Gastroesophageal sphincter (tissue), 4 donors: Measurements from ENCODE around the gene SMLR1. TPM values are rescaled to one million over a fixed set of nuclear protein-coding genes. Genes with fewer than 3 reads are reported as not detected.

ENCODE experiments used
- ATAC-seq: fragments of 150-250 bp; one replicate; pipeline ENCODE4 v1.9.1; 2016; ENCODE audit warnings: mild to moderate bottlenecking, moderate library complexity
- H3K27ac ChIP-seq, 4 donors: fragments of 200-600 bp; sonication (generic) in 3 of 4; 1 replicate in 3 of 4; 2 replicates in 1 of 4; pipeline ENCODE4 v1.5.1; 2016 to 2019
- H3K27me3 ChIP-seq: fragments of 200-600 bp; sonication (generic); one replicate; pipeline ENCODE4 v1.5.1; 2019
- H3K36me3 ChIP-seq, 2 donors: fragments of 200-600 bp; sonication (generic); one replicate each; pipeline ENCODE4 v1.5.1; 2019; ENCODE audit warnings: control low read depth in 1 of 2
- H3K4me1 ChIP-seq, 3 donors: fragments of 200-600 bp; sonication (generic); 1 replicate in 2 of 3; 2 replicates in 1 of 3; pipeline ENCODE4 v1.5.1; 2016 to 2019; ENCODE audit warnings: control low read depth in 2 of 3
- H3K4me3 ChIP-seq, 2 donors: fragments of 200-600 bp; sonication (generic); one replicate each; pipeline ENCODE4 v1.5.1; 2019; ENCODE audit warnings: mild to moderate bottlenecking in 1 of 2, moderate library complexity in 1 of 2
- H3K9me3 ChIP-seq, 3 donors: fragments of 200-600 bp; sonication (generic); one replicate each; pipeline ENCODE4 v1.5.1; 2017 to 2019; ENCODE audit warnings: control low read depth in 2 of 3
- CTCF ChIP-seq, 4 experiments: fragments of 200-600 bp in 2 of 4; fragments of 450-650 bp in 2 of 4; sonication (generic) in 1 of 4; IDR thresholded peaks; one replicate each; pipeline ENCODE4 v1.5.1; 2017 to 2019; ENCODE audit warnings: antibody characterized with exemption in 4 of 4, mild to moderate bottlenecking in 2 of 4, moderate library complexity in 2 of 4
- EP300 ChIP-seq: sonication (generic); formaldehyde crosslinking; IDR thresholded peaks from one replicate; pipeline ENCODE4 v1.6.1; 2017; ENCODE audit warnings: antibody characterized with exemption, mild to moderate bottlenecking
- POLR2A ChIP-seq, 2 donors: fragments of 450-650 bp; IDR thresholded peaks; one replicate each; pipeline ENCODE4 v1.6.1; 2017; ENCODE audit warnings: antibody characterized with exemption in 2 of 2, mild to moderate bottlenecking in 2 of 2, moderate library complexity in 1 of 2
- POLR2AphosphoS5 ChIP-seq: sonication (generic); formaldehyde crosslinking; IDR thresholded peaks from one replicate; pipeline ENCODE4 v1.6.1; 2017; ENCODE audit warnings: antibody characterized with exemption
- WGBS, 2 donors: methylation state at CpG; one replicate each; pipeline ENCODE4 v1.1.5; 2018; ENCODE audit warnings: low coverage in 1 of 2; 5-methylcytosine and 5-hydroxymethylcytosine counted together
- total RNA-seq, 4 donors: library from RNA; depleted of rRNA; stranded (reverse); fragments of >200 nt; gene quantifications; one replicate each; pipeline ENCODE4 v1.1.0, GENCODE V29; 2016

Gene SMLR1
- total RNA-seq, 4 donors from 2014 or later, result not detected

GRCh38 chr6:130851026-130851425, 23.8 kb downstream of the SMLR1 start:
- 80% methylated on average over 1 of the region's 1 CpG; no CpG with 5 or more reads in 1 of the 2 donors for WGBS, 2 donors
- ATAC-seq, result no peak
- no peaks in the 10 kb centered on the region for H3K9me3 ChIP-seq
- H3K4me1 ChIP-seq, result peaks cover 0 to 8% (median 0%) of the 10 kb centered on the region in 3 donors
- H3K36me3 ChIP-seq, result peaks cover 0 to 30% of the 10 kb centered on the region in 2 donors
- no peak overlapping the region for H3K4me3 ChIP-seq
- H3K27ac ChIP-seq, result no peak overlapping the region
- TF ChIP-seq CTCF (IDR thresholded peaks at IDR 0.05) (no peak), POLR2A (IDR thresholded peaks at IDR 0.05) (no peak), EP300 (no peak), POLR2AphosphoS5 (no peak)
- H3K27me3 ChIP-seq, result no peaks in the 10 kb centered on the region

GRCh38 chr6:130852844-130853554, 25.8 kb downstream of the SMLR1 start:
- H3K36me3 ChIP-seq, result peaks cover 0 to 44% of the 10 kb centered on the region in 2 donors
- no peak overlapping the region for H3K27ac ChIP-seq
- no peaks in the 10 kb centered on the region for H3K4me1 ChIP-seq
- no peak overlapping the region for H3K4me3 ChIP-seq
- ATAC-seq, result no peak
- TF ChIP-seq EP300, result no peak
- no peak for TF ChIP-seq POLR2AphosphoS5
- no peak for TF ChIP-seq POLR2A (IDR thresholded peaks at IDR 0.05)
- no peak for TF ChIP-seq CTCF (IDR thresholded peaks at IDR 0.05)
- no peaks in the 10 kb centered on the region for H3K27me3 ChIP-seq
- H3K9me3 ChIP-seq, result no peaks in the 10 kb centered on the region
- 85 to 90% methylated on average over 3 to 5 of the region's 7 CpGs for WGBS, 2 donors

GRCh38 chr6:130853555-130854183, 26.5 kb downstream of the SMLR1 start:
- Histone ChIP-seq H3K4me1 (no peaks in the 10 kb centered on the region), H3K27me3 (no peaks in the 10 kb centered on the region), H3K36me3 (peaks cover 0 to 49% of the 10 kb centered on the region in 2 donors), H3K4me3 (no peak overlapping the region), H3K9me3 (no peaks in the 10 kb centered on the region), H3K27ac (no peak overlapping the region)
- TF ChIP-seq POLR2AphosphoS5 (no peak), EP300 (no peak), CTCF (IDR thresholded peaks at IDR 0.05) (no peak), POLR2A (IDR thresholded peaks at IDR 0.05) (no peak)
- ATAC-seq, result peak; percentile 34
- 71 to 73% methylated on average over 2 to 5 of the region's 5 CpGs for WGBS, 2 donors

GRCh38 chr6:130858054-130858453, 30.8 kb downstream of the SMLR1 start:
- WGBS, 2 donors, result 78 to 92% methylated on average over 3 of the region's 4 CpGs
- no peak for ATAC-seq
- no peak for TF ChIP-seq EP300
- no peak for TF ChIP-seq POLR2AphosphoS5
- TF ChIP-seq CTCF (IDR thresholded peaks at IDR 0.05), result no peak
- no peak for TF ChIP-seq POLR2A (IDR thresholded peaks at IDR 0.05)
- Histone ChIP-seq H3K27ac (no peak overlapping the region), H3K4me1 (no peaks in the 10 kb centered on the region), H3K27me3 (no peaks in the 10 kb centered on the region), H3K36me3 (peaks cover 0 to 75% of the 10 kb centered on the region in 2 donors), H3K4me3 (no peak overlapping the region), H3K9me3 (no peaks in the 10 kb centered on the region)
